T-cell (primary cell): ENCODE data around the gene FBXO33. TPM values are rescaled to one million over a fixed set of nuclear protein-coding genes. Genes with fewer than 3 reads are reported as not detected.
A peak's percentile ranks its signal among the peaks of the same experiment; 100 is the strongest.

Experiments
- ATAC-seq, 4 experiments: fragments of 200-7000 bp in 3 of 4; fragments of 150-1000 bp in 1 of 4; cut with Tn5 transposase; replicated peaks in 1 of 4; 1 replicate in 3 of 4; 2 replicates in 1 of 4; pipeline ENCODE4 v1.10.0; 2021; ENCODE audit warnings: moderate library complexity in 3 of 4, mild to moderate bottlenecking in 2 of 4, moderate number of reproducible peaks in 1 of 4
- CTCF ChIA-PET, 2 donors: fragments of 300-600 bp; sonication (Branson Sonifier 250); formaldehyde crosslinking; loops; one replicate each; lab custom pipeline; 2022; ENCODE audit warnings: antibody characterized with exemption in 2 of 2; lab: Charles Lee
- POLR2A ChIA-PET, 2 donors: fragments of 300-600 bp; sonication (Branson Sonifier 250); formaldehyde crosslinking; loops; one replicate each; lab custom pipeline; 2022; ENCODE audit warnings: antibody characterized with exemption in 2 of 2; lab: Charles Lee
- DNase-seq, 35 experiments: peaks; one replicate each; pipeline versions ENCODE4 v3.0.0 to v3.0.0-alpha.2; 2013 to 2023
- H3K27ac ChIP-seq: one replicate; pipeline ENCODE4 v1.5.1; 2013; ENCODE audit warnings: low read length
- H3K27me3 ChIP-seq, 2 experiments: replicated peaks in 1 of 2; 1 replicate in 1 of 2; 2 replicates in 1 of 2; pipeline versions ENCODE4 v1.6.1 to v1.7.0; 2013; ENCODE audit warnings: low read length in 1 of 2, mixed read lengths in 1 of 2; ENCODE audit not compliant: control insufficient read depth in 2 of 2, insufficient read depth in 2 of 2; ENCODE audit errors: extremely low read depth in 1 of 2
- H3K36me3 ChIP-seq, 2 donors: 1 replicate in 1 of 2; 2 replicates in 1 of 2; pipeline versions ENCODE4 v1.6.1 to v1.7.0; 2013; ENCODE audit warnings: low read length in 1 of 2; ENCODE audit not compliant: control insufficient read depth in 2 of 2, insufficient read depth in 1 of 2; ENCODE audit errors: extremely low read depth in 1 of 2
- H3K4me1 ChIP-seq, 2 experiments: 1 replicate in 1 of 2; 2 replicates in 1 of 2; pipeline versions ENCODE4 v1.6.1 to v1.7.0; 2013; ENCODE audit warnings: low read length in 2 of 2, mixed read lengths in 1 of 2; ENCODE audit not compliant: insufficient read depth in 2 of 2, control insufficient read depth in 1 of 2; ENCODE audit errors: extremely low read depth in 1 of 2
- H3K4me3 ChIP-seq, 2 donors: 1 replicate in 1 of 2; 2 replicates in 1 of 2; pipeline versions ENCODE4 v1.5.1 to v1.7.0; 2013; ENCODE audit warnings: mild to moderate bottlenecking in 2 of 2, low read length in 1 of 2, moderate library complexity in 1 of 2; ENCODE audit not compliant: control insufficient read depth in 1 of 2; ENCODE audit errors: extremely low read depth in 1 of 2
- H3K9me3 ChIP-seq: 2 replicates; pipeline ENCODE4 v1.7.0; 2013
- H3K27ac Mint-ChIP-seq, 2 donors: one replicate each; pipeline ENCODE4 v1.8.0; 2020 to 2021; ENCODE audit warnings: mild to moderate bottlenecking in 2 of 2, mixed read lengths in 2 of 2
- H3K27me3 Mint-ChIP-seq, 2 donors: one replicate each; pipeline ENCODE4 v1.8.0; 2021 to 2022; ENCODE audit warnings: mixed read lengths in 2 of 2
- H3K36me3 Mint-ChIP-seq: one replicate; pipeline ENCODE4 v1.8.0; 2021; ENCODE audit warnings: mixed read lengths
- H3K4me1 Mint-ChIP-seq, 3 donors: one replicate each; pipeline ENCODE4 v1.8.0; 2020 to 2022; ENCODE audit warnings: mixed read lengths in 3 of 3, mild to moderate bottlenecking in 1 of 3
- H3K4me3 Mint-ChIP-seq, 3 donors: one replicate each; pipeline ENCODE4 v1.8.0; 2020 to 2022; ENCODE audit warnings: mild to moderate bottlenecking in 3 of 3, mixed read lengths in 3 of 3, moderate library complexity in 3 of 3
- H3K9me3 Mint-ChIP-seq, 3 donors: one replicate each; pipeline ENCODE4 v1.8.0; 2020 to 2022; ENCODE audit warnings: mixed read lengths in 3 of 3
- WGBS: methylation state at CpG from one replicate; pipeline ENCODE4 v1.1.5; 2013; ENCODE audit warnings: missing lambda C conversion rate; ENCODE audit not compliant: insufficient coverage; 5-methylcytosine and 5-hydroxymethylcytosine counted together
- total RNA-seq, 35 experiments: library from RNA in 6 of 35; stranded (reverse) in 6 of 35; fragments of 120-200 nt in 1 of 35; gene quantifications; one replicate each; pipeline versions ENCODE4 v1.2.1 to v1.2.4 and lab custom pipeline; 2013 to 2026

Gene FBXO33
- total RNA-seq, 5 donors from 2014 or later (not counting 1 experiment from before 2014, with no cell fraction given) = 22.5 to 64.0 (median 28.4) TPM

- WGBS = no CpG with 5 or more reads among the region's 3 CpGs
- no peak for ATAC-seq
- peaks cover 83 to 91% (median 90%) of the 10 kb centered on the region in 3 donors for H3K4me1 Mint-ChIP-seq
- Histone ChIP-seq H3K27ac (no peak overlapping the region), H3K4me3 (no peak overlapping the region), H3K36me3 (peaks cover 0 to under 1% of the 10 kb centered on the region in 2 donors), H3K27me3 (no peaks in the 10 kb centered on the region), H3K4me1 (peaks cover 28% of the 10 kb centered on the region in 2 experiments), H3K9me3 (no peaks in the 10 kb centered on the region)
- POLR2A ChIA-PET = interaction anchor here (0.5 to 1.5 kb wide), 3 partner anchors 12 to 370 kb away, joined by 3 to 11 read pairs (median 4); no protein-coding TSS in a partner anchor
- no peaks in the 10 kb centered on the region for H3K27me3 Mint-ChIP-seq
- H3K4me3 Mint-ChIP-seq = no peak overlapping the region
- no peak for DNase-seq
- peaks cover 11% of the 10 kb centered on the region for H3K36me3 Mint-ChIP-seq
- no peaks in the 10 kb centered on the region for H3K9me3 Mint-ChIP-seq
- CTCF ChIA-PET = interaction anchor here in 1 of 2 donors (0.5 to 1.8 kb wide), 8 partner anchors 9 to 194 kb away, joined by 3 to 10 read pairs (median 4); no protein-coding TSS in a partner anchor
- no peak overlapping the region for H3K27ac Mint-ChIP-seq
Observed at GRCh38 chr14:39425947-39426346, 6.3 kb downstream of the FBXO33 start.

GRCh38 chr14:39423793-39424192 lies 8.4 kb downstream of the FBXO33 start:
- peaks cover 9 to 17% of the 10 kb centered on the region in 2 experiments for H3K4me1 ChIP-seq
- WGBS = 100% methylated on average over 2 of the region's 3 CpGs
- DNase-seq = no peak
- Mint-ChIP-seq H3K4me3 (no peak overlapping the region), H3K4me1 (peaks cover 83 to 93% (median 88%) of the 10 kb centered on the region in 3 donors), H3K27ac (no peak overlapping the region), H3K36me3 (peaks cover 30% of the 10 kb centered on the region), H3K27me3 (no peaks in the 10 kb centered on the region), H3K9me3 (no peaks in the 10 kb centered on the region)
- H3K27me3 ChIP-seq = no peaks in the 10 kb centered on the region
- ChIA-PET POLR2A (no interaction called here), CTCF (interaction anchor here in 1 of 2 donors (0.9 kb wide), 2 partner anchors 10 to 189 kb away, joined by 3 to 6 read pairs; no protein-coding TSS in a partner anchor)
- H3K27ac ChIP-seq = no peak overlapping the region
- H3K36me3 ChIP-seq = peaks cover 0 to 2% of the 10 kb centered on the region in 2 donors
- H3K4me3 ChIP-seq = no peak overlapping the region
- ATAC-seq = no peak
- no peaks in the 10 kb centered on the region for H3K9me3 ChIP-seq

GRCh38 chr14:39422243-39422642 lies 10.0 kb downstream of the FBXO33 start:
- Histone ChIP-seq H3K27me3 (no peaks in the 10 kb centered on the region), H3K9me3 (peaks cover 1% of the 10 kb centered on the region), H3K36me3 (peaks cover 1 to 2% of the 10 kb centered on the region in 2 donors), H3K4me3 (no peak overlapping the region), H3K4me1 (peaks cover 4 to 14% of the 10 kb centered on the region in 2 experiments), H3K27ac (no peak overlapping the region)
- Mint-ChIP-seq H3K36me3 (peaks cover 31% of the 10 kb centered on the region), H3K9me3 (peaks cover 0 to under 1% (median 0%) of the 10 kb centered on the region in 3 donors), H3K4me1 (peaks cover 74 to 79% (median 75%) of the 10 kb centered on the region in 3 donors), H3K4me3 (no peak overlapping the region), H3K27ac (no peak overlapping the region), H3K27me3 (no peaks in the 10 kb centered on the region)
- CTCF ChIA-PET = no interaction called here
- DNase-seq (no peak), ATAC-seq (no peak)
- POLR2A ChIA-PET = interaction anchor here (0.6 to 0.8 kb wide), 3 partner anchors 8 to 323 kb away, joined by 3 to 6 read pairs (median 6); no protein-coding TSS in a partner anchor

- H3K4me1 ChIP-seq = peaks cover 2% of the 10 kb centered on the region in 2 experiments
- peaks cover 5 to 6% of the 10 kb centered on the region in 2 donors for H3K36me3 ChIP-seq
- no peak overlapping the region for H3K27ac Mint-ChIP-seq
- CTCF ChIA-PET = interaction anchor here in 1 of 2 donors (1.1 kb wide), 1 partner anchor 11 kb away, joined by 3 read pairs; no protein-coding TSS in a partner anchor
- peaks cover 53% of the 10 kb centered on the region for H3K36me3 Mint-ChIP-seq
- no peaks in the 10 kb centered on the region for H3K27me3 Mint-ChIP-seq
- no peak overlapping the region for H3K4me3 ChIP-seq
- no peak for DNase-seq
- no peak overlapping the region for H3K4me3 Mint-ChIP-seq
- peaks cover 59 to 70% (median 61%) of the 10 kb centered on the region in 3 donors for H3K4me1 Mint-ChIP-seq
- H3K27ac ChIP-seq = no peak overlapping the region
- peaks cover 16% of the 10 kb centered on the region for H3K9me3 ChIP-seq
- peak in 1 of 4 experiments; percentile 33 for ATAC-seq
- no peaks in the 10 kb centered on the region for H3K27me3 ChIP-seq
- H3K9me3 Mint-ChIP-seq = peaks cover 0 to 18% (median 13%) of the 10 kb centered on the region in 3 donors
- no CpG with 5 or more reads among the region's 1 CpG for WGBS
- POLR2A ChIA-PET = no interaction called here
Observed at GRCh38 chr14:39419272-39419671, 13.0 kb downstream of the FBXO33 start.

- no peak overlapping the region for H3K4me3 Mint-ChIP-seq
- no peak for DNase-seq
- ChIA-PET CTCF (interaction anchor here in 1 of 2 donors (1.1 to 1.3 kb wide), 2 partner anchors 8 to 10 kb away, joined by 3 to 4 read pairs; no protein-coding TSS in a partner anchor), POLR2A (interaction anchor here in 1 of 2 donors (0.8 kb wide), 1 partner anchor 938 kb away, joined by 3 read pairs; no protein-coding TSS in a partner anchor)
- Histone ChIP-seq H3K27me3 (no peaks in the 10 kb centered on the region), H3K27ac (no peak overlapping the region), H3K9me3 (peaks cover 16% of the 10 kb centered on the region), H3K4me3 (peak overlapping the region in 1 of 2 donors; percentile 23), H3K4me1 (peaks cover 0 to 2% of the 10 kb centered on the region in 2 experiments), H3K36me3 (peaks cover 5 to 6% of the 10 kb centered on the region in 2 donors)
- H3K4me1 Mint-ChIP-seq = peaks cover 46 to 54% (median 47%) of the 10 kb centered on the region in 3 donors
- H3K9me3 Mint-ChIP-seq = peaks cover 4 to 24% (median 18%) of the 10 kb centered on the region in 3 donors
- WGBS = no CpG with 5 or more reads among the region's 2 CpGs
- H3K27ac Mint-ChIP-seq = no peak overlapping the region
- peaks cover 71% of the 10 kb centered on the region for H3K36me3 Mint-ChIP-seq
- no peaks in the 10 kb centered on the region for H3K27me3 Mint-ChIP-seq
- ATAC-seq = no peak
Observed at GRCh38 chr14:39417014-39417413, 15.2 kb downstream of the FBXO33 start.

- Histone ChIP-seq H3K27me3 (no peaks in the 10 kb centered on the region), H3K27ac (no peak overlapping the region), H3K4me3 (no peak overlapping the region), H3K36me3 (peaks cover 5 to 6% of the 10 kb centered on the region in 2 donors), H3K9me3 (peaks cover 16% of the 10 kb centered on the region), H3K4me1 (peaks cover 0 to 2% of the 10 kb centered on the region in 2 experiments)
- Mint-ChIP-seq H3K4me3 (no peak overlapping the region), H3K9me3 (peaks cover 4 to 24% (median 18%) of the 10 kb centered on the region in 3 donors), H3K27me3 (no peaks in the 10 kb centered on the region), H3K27ac (no peak overlapping the region), H3K4me1 (peaks cover 37 to 46% (median 39%) of the 10 kb centered on the region in 3 donors), H3K36me3 (peaks cover 68% of the 10 kb centered on the region)
- no CpG with 5 or more reads among the region's 1 CpG for WGBS
- ChIA-PET POLR2A (interaction anchor here in 1 of 2 donors (0.7 to 0.8 kb wide), 3 partner anchors 11 to 937 kb away, joined by 3 to 5 read pairs (median 3); no protein-coding TSS in a partner anchor), CTCF (interaction anchor here in 1 of 2 donors (0.7 to 1.3 kb wide), 2 partner anchors 9 to 1430 kb away, joined by 3 to 4 read pairs; no protein-coding TSS in a partner anchor)
- DNase-seq (no peak), ATAC-seq (no peak)
Observed at GRCh38 chr14:39416072-39416471, 16.2 kb downstream of the FBXO33 start.
